Brain pericyte (primary cell): Measurements from ENCODE around the gene ASTN2.

Experiments
- DNase-seq: peaks from one replicate; pipeline ENCODE4 v3.0.0-alpha.2; 2012; ENCODE audit warnings: low read depth, low spot score

Gene ASTN2, protein sequence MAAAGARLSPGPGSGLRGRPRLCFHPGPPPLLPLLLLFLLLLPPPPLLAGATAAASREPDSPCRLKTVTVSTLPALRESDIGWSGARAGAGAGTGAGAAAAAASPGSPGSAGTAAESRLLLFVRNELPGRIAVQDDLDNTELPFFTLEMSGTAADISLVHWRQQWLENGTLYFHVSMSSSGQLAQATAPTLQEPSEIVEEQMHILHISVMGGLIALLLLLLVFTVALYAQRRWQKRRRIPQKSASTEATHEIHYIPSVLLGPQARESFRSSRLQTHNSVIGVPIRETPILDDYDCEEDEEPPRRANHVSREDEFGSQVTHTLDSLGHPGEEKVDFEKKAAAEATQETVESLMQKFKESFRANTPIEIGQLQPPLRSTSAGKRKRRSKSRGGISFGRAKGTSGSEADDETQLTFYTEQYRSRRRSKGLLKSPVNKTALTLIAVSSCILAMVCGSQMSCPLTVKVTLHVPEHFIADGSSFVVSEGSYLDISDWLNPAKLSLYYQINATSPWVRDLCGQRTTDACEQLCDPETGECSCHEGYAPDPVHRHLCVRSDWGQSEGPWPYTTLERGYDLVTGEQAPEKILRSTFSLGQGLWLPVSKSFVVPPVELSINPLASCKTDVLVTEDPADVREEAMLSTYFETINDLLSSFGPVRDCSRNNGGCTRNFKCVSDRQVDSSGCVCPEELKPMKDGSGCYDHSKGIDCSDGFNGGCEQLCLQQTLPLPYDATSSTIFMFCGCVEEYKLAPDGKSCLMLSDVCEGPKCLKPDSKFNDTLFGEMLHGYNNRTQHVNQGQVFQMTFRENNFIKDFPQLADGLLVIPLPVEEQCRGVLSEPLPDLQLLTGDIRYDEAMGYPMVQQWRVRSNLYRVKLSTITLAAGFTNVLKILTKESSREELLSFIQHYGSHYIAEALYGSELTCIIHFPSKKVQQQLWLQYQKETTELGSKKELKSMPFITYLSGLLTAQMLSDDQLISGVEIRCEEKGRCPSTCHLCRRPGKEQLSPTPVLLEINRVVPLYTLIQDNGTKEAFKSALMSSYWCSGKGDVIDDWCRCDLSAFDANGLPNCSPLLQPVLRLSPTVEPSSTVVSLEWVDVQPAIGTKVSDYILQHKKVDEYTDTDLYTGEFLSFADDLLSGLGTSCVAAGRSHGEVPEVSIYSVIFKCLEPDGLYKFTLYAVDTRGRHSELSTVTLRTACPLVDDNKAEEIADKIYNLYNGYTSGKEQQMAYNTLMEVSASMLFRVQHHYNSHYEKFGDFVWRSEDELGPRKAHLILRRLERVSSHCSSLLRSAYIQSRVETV (N-terminal part only)

GRCh38 chr9:117414906-117415331 is at the start of gene ASTN2:
ASTN2 (minus strand) TSS chr9:117415057; CDS start chr9:117414938, 119 bp downstream.
- DNase-seq, result no peak

DNA sequence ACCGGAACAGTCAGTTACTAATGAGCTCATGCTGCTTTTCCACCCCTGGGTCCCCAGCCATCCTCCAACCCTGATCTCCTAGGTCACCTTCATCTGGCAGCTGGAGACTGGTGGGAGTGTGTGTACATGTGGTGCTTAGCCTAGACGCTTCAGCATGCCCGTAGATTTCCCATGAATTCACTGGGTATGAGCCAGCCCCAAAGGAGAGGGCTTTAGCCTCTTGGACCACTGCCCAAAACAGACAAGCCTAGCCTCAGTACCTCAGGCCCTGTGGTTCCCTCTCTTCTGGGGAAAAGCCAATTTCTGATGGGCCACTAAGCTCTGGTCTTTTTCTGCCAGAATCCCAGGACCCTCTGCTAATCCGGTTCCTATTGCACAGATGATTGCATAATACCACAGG is 48.0 kb upstream of the ASTN2 start:
- no peak for DNase-seq

DNA sequence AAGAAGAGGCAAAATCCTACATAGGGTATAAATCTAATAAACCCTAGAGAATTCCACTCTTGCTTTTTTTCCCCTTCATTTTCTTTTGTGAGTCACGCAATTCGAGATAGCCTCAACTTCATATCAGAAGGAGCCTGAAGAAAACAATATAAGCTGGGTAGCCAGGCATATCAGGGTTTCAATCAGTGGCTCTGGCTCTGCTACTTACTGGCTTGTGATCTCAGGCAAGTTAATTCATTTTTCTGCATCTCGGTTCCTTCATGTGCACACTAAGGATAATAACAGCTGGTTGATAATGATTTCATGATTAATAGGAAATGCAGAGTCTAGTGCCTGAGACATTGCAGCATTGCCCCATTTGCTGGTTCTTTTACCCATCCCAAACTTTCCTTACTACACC is 46.5 kb upstream of the ASTN2 start:
- DNase-seq, result no peak

DNA sequence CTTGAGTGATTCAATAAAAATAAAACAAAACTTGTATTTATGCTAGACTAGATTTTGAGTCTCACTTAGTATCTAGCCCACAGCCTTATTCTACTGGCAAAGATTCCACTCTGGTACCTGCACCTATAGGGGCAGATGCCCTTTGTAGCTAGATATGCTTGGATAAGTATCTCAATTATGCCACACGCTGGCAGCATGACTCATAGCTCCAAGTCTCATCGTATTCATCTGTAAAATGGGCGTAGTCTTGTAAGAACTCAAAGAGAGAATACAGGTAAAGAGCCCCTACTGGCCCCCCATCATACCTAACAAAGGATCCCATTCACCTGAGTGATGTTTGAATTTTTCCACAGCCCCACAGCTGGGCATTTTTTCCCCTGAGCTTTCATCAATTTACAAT is 45.9 kb upstream of the ASTN2 start:
- DNase-seq, result no peak

GRCh38 chr9:117459913-117460312 is 45.1 kb upstream of the ASTN2 start:
- DNase-seq, result no peak

- no peak for DNase-seq
Observed at GRCh38 chr9:117458066-117458465, 43.2 kb upstream of the ASTN2 start.

- no peak for DNase-seq
Observed at GRCh38 chr9:117454711-117455110, 39.9 kb upstream of the ASTN2 start.

GRCh38 chr9:117453737-117454136 is 38.9 kb upstream of the ASTN2 start:
- DNase-seq, result no peak

- no peak for DNase-seq
Observed at GRCh38 chr9:117451311-117451710, 36.5 kb upstream of the ASTN2 start.

- DNase-seq, result no peak
Observed at GRCh38 chr9:117448066-117448465, 33.2 kb upstream of the ASTN2 start.

- DNase-seq, result no peak
Observed at GRCh38 chr9:117445631-117446030, 30.8 kb upstream of the ASTN2 start.

- DNase-seq, result no peak
Observed at GRCh38 chr9:117444501-117444900, 29.6 kb upstream of the ASTN2 start.

DNA sequence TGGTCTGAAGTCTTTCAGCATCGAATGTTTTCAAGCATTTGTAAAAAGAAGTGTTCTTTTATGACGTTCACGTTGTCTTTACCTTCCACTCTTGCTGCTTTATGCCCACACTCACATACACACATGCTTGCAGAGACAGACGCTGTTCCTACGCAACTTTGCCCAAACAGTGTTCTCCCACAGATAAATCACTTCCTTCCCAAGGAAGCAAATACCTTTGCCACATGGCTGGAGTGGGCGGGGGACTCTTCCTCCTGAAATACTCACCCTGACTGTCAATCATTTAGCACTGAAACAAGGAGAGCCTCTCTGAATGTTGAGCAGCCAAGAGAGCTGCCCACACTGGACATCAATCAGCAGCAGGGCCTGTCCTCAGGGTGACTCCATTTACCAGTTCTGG is 22.4 kb upstream of the ASTN2 start:
- no peak for DNase-seq

- no peak for DNase-seq
Observed at GRCh38 chr9:117435630-117436261, 20.9 kb upstream of the ASTN2 start.

GRCh38 chr9:117434566-117434965 is 19.7 kb upstream of the ASTN2 start:
- DNase-seq, result no peak

GRCh38 chr9:117430813-117431212 is 16.0 kb upstream of the ASTN2 start:
- no peak for DNase-seq

- DNase-seq, result no peak
Observed at GRCh38 chr9:117427357-117427913, 12.6 kb upstream of the ASTN2 start.

- no peak for DNase-seq
Observed at GRCh38 chr9:117425566-117425965, 10.7 kb upstream of the ASTN2 start.

DNA sequence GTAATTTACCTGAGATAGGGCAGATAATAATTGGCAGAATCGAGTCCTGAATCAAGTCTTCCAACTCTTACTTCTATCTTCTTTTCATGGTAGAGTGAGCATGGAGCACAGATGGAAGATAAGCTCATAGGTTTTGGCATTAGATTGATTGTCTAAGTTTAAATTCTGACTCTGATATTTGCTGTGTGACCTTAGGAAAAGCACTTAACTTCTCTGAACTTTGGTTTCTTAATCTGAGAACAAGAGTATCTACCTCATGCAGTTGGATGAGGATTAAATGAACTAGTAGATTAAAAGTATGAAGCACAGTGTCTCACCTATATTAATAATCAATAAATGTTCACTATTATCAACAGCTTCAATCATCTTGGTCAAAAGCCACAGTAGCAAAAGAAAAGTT is 9.4 kb upstream of the ASTN2 start:
- DNase-seq, result no peak

GRCh38 chr9:117418111-117418510 is 3.3 kb upstream of the ASTN2 start:
- DNase-seq, result no peak

- DNase-seq, result no peak
Observed at GRCh38 chr9:117416856-117417255, 2.0 kb upstream of the ASTN2 start.
